Dendritic cell treated with granulocyte-macrophage colony-stimulating factor and Interleukin-4, amounts not matched to agents 40 ng/mL and 50 ng/mL, for 4 days (primary cell): ENCODE data around the gene CD200.
"Not testable (repeated sequence)": the region's sequence is repeated elsewhere in the genome, so short reads cannot be mapped to it uniquely, and the experiment has no call there.

Source experiments
- H3K27ac Mint-ChIP-seq: one replicate; pipeline ENCODE4 v1.8.0; 2022; ENCODE audit warnings: mild to moderate bottlenecking, mixed read lengths
- H3K27me3 Mint-ChIP-seq: one replicate; pipeline ENCODE4 v1.8.0; 2022; ENCODE audit warnings: mild to moderate bottlenecking, mixed read lengths
- H3K36me3 Mint-ChIP-seq: one replicate; pipeline ENCODE4 v1.8.0; 2022; ENCODE audit warnings: low read depth, mixed read lengths
- H3K4me1 Mint-ChIP-seq: one replicate; pipeline ENCODE4 v1.8.0; 2022; ENCODE audit warnings: low read depth, mixed read lengths
- H3K4me3 Mint-ChIP-seq: one replicate; pipeline ENCODE4 v1.8.0; 2022; ENCODE audit warnings: mild to moderate bottlenecking, moderate library complexity, mixed read lengths
- H3K9me3 Mint-ChIP-seq: one replicate; pipeline ENCODE4 v1.8.0; 2022; ENCODE audit warnings: mixed read lengths
- intact Hi-C: fragments of 100-400 bp; cut with micrococcal nuclease; formaldehyde crosslinking; loops from one replicate; pipeline ENCODE4 v1.15.0; 2022

CD200 gene

DNA sequence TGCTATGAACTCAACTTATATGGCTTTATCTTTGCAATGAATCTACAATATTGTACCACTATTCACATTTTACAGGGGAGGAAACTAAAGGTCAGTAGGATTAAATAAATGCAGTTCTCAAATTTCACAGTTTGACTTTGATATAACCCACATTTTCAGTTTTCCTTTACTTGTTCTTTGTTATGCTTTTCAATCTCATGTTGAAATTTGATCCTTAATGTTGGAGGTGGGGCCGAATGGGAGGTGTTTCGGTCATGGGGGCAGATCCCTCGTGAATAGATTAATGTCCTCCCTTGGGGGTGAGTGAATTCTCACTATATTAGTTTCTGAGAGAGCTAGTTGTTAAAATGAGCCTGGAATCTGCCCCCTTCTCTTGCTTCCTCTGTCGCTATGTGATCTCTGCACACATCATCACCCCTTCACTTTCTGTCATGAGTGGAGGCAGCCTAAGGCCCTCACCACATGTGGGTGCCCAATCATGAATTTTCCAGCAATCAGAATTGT lies 44.7 kb downstream of the CD200 start:
- intact Hi-C loops, result no loop called here
- peak overlapping the region; percentile 88 for H3K27ac Mint-ChIP-seq
- H3K4me1 Mint-ChIP-seq, result peaks cover 88% of the 10 kb centered on the region

DNA sequence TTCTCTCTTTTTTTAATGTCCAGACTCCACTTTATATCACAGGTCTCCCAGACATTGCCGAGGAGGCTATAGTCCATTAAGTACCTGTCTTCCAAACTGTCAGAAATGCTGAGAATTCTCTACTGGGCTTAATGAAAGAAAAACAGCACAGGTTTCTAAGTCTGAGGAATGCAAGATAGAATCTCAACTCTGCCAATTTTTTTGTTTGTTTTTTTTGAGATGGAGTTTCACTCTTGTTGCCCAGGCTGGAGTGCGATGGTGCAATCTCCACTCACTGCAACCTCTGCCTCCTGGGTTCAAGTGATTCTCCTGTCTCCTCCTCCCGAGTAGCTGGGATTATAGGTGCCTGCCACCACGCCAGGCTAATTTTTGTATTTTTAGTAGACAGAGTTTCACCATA lies 45.4 kb downstream of the CD200 start:
- intact Hi-C loops, H3K27me3 Mint-ChIP-seq, H3K36me3 Mint-ChIP-seq, H3K4me3 Mint-ChIP-seq: not testable (repeated sequence)
- H3K4me1 Mint-ChIP-seq, result peaks cover 93% of the 10 kb centered on the region
- peak overlapping the region; percentile 88 for H3K27ac Mint-ChIP-seq
- peaks cover 10% of the 10 kb centered on the region for H3K9me3 Mint-ChIP-seq

More for the DNA sequence above, 44.7 kb downstream of the CD200 start:
- H3K9me3 Mint-ChIP-seq, result peaks cover 7% of the 10 kb centered on the region
- H3K36me3 Mint-ChIP-seq, result peaks cover 5% of the 10 kb centered on the region
- no peaks in the 10 kb centered on the region for H3K27me3 Mint-ChIP-seq
- no peak overlapping the region for H3K4me3 Mint-ChIP-seq

DNA sequence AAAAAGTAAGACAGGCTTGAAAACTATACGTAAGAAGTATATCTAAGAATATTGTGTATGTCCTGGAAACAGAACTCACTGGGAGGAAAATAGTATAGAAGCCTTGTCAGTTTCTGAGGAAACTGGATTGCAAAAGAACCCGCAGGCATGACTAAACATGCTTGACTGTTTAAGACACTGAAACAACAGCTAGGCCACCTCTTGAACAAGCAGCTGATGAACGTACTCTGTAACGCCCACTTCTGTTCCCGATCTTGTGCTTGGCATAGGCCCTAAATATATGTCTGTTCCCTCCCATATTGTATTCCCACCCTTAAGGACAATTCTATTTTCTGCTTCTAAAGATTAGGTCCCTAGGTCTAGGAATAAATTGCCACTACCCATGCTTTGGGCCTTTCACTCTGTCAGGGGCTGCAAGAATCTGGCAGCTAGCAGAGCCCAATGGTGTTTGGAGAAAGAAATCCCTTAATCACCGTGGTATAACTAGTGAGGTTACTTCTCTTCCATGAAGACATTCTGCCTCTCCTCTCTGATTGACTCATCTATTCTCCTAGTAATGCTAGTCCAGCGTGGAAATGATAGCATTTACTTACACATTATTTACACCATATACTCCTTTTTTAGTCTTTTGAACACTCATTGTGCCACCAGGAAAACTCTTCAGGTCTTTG lies 46.2 kb downstream of the CD200 start:
- intact Hi-C loops, result no loop called here
- peak overlapping the region; percentile 88 for H3K27ac Mint-ChIP-seq
- peaks cover 10% of the 10 kb centered on the region for H3K9me3 Mint-ChIP-seq
- H3K27me3 Mint-ChIP-seq, result no peaks in the 10 kb centered on the region
- H3K4me3 Mint-ChIP-seq, result no peak overlapping the region
- peaks cover 5% of the 10 kb centered on the region for H3K36me3 Mint-ChIP-seq
- H3K4me1 Mint-ChIP-seq, result peaks cover 94% of the 10 kb centered on the region

DNA sequence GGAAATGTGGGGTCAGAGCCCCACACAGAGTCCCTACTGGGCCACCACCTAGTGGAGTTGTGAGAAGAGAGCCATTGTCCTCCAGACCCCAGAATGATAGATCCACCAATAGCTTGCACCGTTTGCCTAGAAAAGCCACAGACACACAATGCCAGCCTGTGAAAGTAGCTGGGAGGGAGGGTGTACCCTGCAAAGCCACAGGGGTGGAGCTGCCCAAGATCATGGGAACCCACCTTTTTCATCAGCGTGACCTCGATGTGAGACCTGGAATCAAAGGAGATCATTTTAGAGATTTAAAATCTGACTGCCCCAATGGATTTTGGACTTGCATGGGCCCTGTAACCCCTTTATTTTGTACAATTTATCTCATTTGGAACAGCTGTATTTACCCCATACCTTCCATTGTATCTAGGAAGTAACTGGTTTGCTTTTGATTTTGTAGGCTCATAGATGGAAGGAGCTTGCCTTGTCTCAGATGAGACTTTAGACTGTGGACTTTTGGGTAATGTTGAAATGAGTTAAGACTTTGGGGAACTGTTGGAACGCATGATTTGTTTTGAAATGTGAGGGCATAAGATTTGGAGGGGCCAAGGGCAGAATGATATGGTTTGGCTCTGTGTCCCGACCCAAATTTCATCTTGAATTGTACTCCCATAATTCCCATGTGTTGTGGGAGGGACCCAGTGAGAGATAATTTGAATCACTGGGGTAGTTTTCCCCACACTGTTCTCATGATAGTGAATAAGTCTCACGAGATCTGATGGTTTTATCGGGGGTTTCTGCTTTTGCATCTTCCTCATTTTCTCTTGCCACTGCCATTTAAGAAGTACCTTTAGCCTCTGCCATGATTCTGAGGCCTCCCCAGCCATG lies 49.0 kb downstream of the CD200 start:
- intact Hi-C loops, result no loop called here
- H3K27ac Mint-ChIP-seq, result peak overlapping the region; percentile 81
- H3K36me3 Mint-ChIP-seq, result peaks cover 5% of the 10 kb centered on the region
- H3K4me1 Mint-ChIP-seq, result peaks cover 84% of the 10 kb centered on the region
- no peaks in the 10 kb centered on the region for H3K27me3 Mint-ChIP-seq
- peak overlapping the region; percentile 4 for H3K4me3 Mint-ChIP-seq
- peaks cover 10% of the 10 kb centered on the region for H3K9me3 Mint-ChIP-seq

DNA sequence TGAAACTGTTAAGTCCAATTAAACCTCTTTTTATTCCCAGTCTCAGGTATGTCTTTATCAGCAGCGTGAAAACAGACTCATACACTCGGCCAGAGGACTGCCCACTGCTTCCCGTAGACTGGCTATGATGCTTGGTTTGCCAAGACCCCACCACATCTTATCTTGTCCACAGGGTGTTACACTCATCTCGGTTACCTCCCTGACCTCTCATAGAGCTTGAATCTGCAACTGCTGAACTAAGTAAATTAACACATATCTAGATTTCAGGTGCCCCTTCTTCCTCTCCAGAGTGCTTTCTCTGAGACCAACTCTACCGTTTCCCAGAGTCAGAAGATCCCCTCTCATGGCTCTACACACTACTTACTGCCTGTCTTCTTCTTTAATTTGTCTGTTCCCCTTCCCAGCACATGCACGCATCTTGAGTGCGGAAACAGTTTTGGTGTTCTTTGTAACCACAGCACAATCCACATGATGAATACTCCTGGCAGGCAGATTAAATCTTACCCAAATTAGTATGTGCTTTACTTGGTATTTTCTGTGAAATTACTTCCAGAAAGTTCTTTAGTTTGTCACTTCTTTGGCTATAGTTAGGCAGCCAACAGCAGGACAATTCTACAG lies 49.7 kb downstream of the CD200 start:
- peaks cover 10% of the 10 kb centered on the region for H3K9me3 Mint-ChIP-seq
- H3K27ac Mint-ChIP-seq, result peak overlapping the region; percentile 81
- no peaks in the 10 kb centered on the region for H3K27me3 Mint-ChIP-seq
- H3K4me3 Mint-ChIP-seq, result peak overlapping the region; percentile 4
- H3K36me3 Mint-ChIP-seq, result peaks cover 5% of the 10 kb centered on the region
- intact Hi-C loops, result no loop called here
- peaks cover 77% of the 10 kb centered on the region for H3K4me1 Mint-ChIP-seq

DNA sequence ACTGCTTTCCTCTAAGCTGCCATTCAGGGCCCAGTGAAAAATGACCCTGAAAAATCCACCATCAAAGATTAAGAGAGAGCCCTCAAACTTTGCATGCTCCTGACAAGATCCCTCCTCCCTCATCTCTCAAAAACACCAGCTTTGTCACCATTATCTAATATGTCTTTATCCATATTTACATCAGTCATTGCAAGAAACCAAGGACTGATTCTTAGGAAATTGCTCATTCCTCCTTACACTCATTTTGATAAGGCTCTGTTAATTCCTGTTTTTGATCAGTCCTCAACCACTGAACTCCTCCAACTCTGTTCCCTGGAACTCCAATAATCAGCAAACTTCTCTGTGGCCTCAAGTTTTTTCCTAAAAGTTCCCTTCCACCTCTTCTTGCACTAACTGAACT lies 51.8 kb downstream of the CD200 start:
- H3K4me1 Mint-ChIP-seq, result peaks cover 71% of the 10 kb centered on the region
- H3K27ac Mint-ChIP-seq, result peak overlapping the region; percentile 81
- H3K4me3 Mint-ChIP-seq, result no peak overlapping the region

DNA sequence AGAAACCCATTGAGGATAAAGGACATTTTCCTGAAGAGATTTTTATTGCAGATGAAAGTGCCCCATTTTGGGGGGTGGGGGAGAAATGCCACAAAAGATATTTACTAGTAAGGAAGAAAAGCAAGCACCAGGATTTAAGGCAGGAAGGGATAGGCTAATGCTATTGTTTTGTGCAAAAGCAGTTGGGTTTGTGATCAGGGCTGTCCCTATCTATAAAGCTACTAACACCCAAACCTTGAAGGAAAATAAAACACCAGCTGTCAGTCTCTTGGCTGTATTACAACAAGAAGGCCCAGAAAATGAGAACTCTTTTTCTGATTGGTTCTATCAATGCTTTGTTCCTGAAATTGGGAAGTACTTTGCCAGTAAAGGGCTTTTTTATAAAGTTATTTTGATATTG lies 56.0 kb downstream of the CD200 start:
- Mint-ChIP-seq H3K4me1 (peaks cover 51% of the 10 kb centered on the region), H3K36me3 (no peaks in the 10 kb centered on the region), H3K27ac (no peak overlapping the region), H3K9me3 (peaks cover 9% of the 10 kb centered on the region), H3K4me3 (no peak overlapping the region), H3K27me3 (no peaks in the 10 kb centered on the region)
- intact Hi-C loops, result no loop called here

More for the DNA sequence above, 51.8 kb downstream of the CD200 start:
- intact Hi-C loops, result no loop called here
- Mint-ChIP-seq H3K27me3 (no peaks in the 10 kb centered on the region), H3K36me3 (peaks cover 5% of the 10 kb centered on the region), H3K9me3 (peaks cover 10% of the 10 kb centered on the region)

DNA sequence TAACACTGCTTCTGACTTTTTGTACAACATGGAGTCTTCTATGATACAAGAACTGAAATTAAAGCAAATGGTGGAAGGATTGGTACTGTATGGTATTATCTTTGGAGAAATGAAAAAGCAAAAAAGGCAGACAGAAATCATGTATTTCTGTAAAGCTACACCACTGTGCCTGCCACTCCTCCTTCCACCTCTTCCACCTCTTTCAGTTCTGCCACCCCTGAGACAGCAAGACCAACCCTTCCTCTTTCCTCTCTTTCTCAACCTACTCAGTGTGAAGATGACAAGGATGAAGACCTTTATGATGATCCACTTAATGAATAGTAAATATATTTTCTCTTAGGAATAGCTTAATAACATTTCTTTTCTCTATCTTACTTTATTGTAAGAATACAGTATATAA lies 57.0 kb downstream of the CD200 start:
- Mint-ChIP-seq H3K4me1 (peaks cover 50% of the 10 kb centered on the region), H3K27me3 (no peaks in the 10 kb centered on the region), H3K36me3 (no peaks in the 10 kb centered on the region), H3K9me3 (peaks cover 9% of the 10 kb centered on the region), H3K27ac (peak overlapping the region; percentile 33), H3K4me3 (no peak overlapping the region)
- intact Hi-C loops, result no loop called here

DNA sequence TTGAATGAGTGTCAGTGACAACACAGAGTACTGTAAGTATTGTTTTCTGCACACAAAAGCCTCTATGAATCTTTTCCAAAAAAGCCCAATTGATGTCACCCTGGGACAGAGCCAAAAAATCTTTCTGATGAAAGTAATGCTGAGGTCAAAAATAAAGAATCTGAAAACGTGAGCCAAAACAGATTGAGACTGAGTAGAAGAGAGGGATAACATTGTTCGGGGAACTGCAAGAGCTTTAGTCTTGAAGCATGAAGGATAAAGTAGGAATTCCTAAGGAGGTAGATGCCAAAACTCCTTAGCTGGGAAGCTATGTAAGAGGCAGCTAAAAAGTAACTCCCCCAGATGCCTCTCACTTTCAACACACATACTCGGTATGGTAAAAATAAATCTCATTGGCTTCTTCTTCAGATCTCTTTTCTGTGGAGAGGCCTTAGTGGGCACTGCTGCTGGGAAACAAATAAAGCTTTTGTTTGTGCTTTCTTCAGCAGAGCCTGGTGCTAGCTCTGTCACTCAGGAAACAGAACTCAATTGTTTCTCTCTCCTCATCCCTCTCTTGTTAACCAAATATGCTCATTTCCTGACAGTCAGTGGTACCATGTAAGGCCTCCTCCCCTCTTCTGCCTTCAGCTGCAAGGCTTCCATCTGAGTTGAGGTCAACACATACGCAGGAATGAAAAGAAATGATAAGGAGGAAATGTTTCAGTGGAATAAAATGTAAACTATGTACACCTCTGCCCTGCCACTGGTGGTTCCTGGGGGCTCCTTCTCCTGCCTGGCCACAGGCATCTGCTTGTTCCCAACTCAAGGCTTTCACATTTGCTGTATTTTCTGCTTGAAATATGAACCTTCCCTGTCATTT lies 58.1 kb downstream of the CD200 start:
- Mint-ChIP-seq H3K9me3 (peaks cover 9% of the 10 kb centered on the region), H3K4me1 (peaks cover 48% of the 10 kb centered on the region), H3K4me3 (no peak overlapping the region), H3K36me3 (no peaks in the 10 kb centered on the region), H3K27ac (peak overlapping the region; percentile 67), H3K27me3 (no peaks in the 10 kb centered on the region)
- intact Hi-C loops, result no loop called here

DNA sequence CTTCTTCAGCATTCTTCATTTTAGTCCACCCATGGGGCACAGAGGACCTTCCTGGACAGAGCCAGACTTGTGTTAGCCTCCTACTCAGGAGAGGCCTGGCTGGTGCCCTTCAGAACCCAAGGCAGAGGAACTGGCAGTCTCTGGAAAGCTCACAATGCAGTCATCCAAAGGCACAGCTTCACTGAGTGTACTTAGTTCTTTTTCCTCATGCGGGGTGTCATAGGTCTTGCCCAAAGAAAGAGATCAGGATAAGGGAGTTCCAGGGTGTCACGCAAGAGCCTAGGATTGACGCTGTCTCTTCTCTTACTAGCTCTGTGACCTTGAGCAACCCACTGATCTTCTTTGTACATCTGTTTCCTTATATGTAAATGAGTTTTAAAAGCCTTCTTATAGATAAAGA lies 58.7 kb downstream of the CD200 start:
- Mint-ChIP-seq H3K9me3 (peaks cover 9% of the 10 kb centered on the region), H3K4me1 (peaks cover 48% of the 10 kb centered on the region), H3K36me3 (no peaks in the 10 kb centered on the region), H3K27ac (peak overlapping the region; percentile 67), H3K27me3 (no peaks in the 10 kb centered on the region), H3K4me3 (no peak overlapping the region)
- intact Hi-C loops, result no loop called here

DNA sequence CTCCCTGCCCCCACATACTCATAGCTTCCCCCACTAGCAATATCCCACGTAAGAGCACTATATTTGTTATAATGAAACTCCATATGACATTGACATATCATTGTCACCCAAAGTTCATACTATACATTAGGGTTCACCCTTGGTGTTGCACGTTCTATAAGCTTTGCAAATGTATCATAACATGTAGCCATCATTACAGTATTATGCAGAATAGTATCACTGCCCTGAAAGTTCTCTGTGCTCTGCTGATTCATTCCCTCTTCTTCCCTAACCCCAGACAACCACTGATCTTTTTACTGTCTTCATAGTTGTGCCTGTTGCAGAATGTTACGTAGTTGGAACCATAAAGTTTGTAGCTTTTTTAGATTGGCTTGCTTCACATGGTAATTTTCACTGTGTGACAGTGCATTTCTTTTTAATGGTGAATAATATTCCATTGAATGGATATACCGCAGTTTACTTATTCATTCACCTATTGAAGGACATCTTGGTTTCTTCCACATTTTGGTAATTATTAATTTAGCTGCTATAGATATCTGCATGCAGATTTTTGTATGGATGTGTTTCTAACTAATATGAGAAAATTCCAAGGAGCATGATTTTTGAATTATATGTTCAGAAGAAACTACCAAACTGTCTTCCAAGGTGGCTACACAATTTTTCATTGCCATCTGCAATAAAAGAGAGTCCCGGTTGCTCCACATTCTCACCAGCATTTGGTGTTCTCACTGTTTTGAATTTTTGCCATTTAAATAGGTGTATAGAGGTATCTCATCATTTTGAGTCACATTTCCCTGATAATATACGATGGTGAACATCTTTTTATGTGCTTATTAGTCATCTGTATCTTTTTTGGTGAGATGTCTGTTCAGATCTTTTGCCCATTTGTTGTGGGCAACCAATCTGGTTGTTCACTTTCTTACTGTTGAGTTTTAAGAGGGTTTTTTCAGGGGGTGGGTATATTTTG lies 59.7 kb downstream of the CD200 start:
- Mint-ChIP-seq H3K4me3 (no peak overlapping the region), H3K36me3 (no peaks in the 10 kb centered on the region), H3K27ac (no peak overlapping the region), H3K4me1 (peaks cover 51% of the 10 kb centered on the region), H3K9me3 (peaks cover 9% of the 10 kb centered on the region), H3K27me3 (no peaks in the 10 kb centered on the region)
- intact Hi-C loops, result no loop called here

DNA sequence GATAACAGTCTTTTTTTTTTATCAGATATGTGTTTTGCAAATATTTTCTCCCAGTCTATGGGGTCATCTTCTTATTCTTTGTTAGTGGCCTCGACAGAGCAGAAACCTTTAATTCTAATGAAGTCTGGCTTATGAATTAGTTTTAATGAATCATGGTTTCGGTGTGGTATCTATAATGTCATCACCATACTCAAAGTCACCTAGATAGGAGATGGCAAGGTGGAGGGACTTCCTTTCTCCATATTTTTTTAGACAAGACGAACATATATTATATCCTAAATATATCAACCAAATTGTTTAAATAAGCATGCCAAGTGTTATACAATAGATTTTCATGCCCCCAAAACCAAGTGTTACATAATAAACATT lies 60.4 kb downstream of the CD200 start:
- Mint-ChIP-seq H3K4me3 (no peak overlapping the region), H3K27ac (no peak overlapping the region), H3K9me3 (peaks cover 9% of the 10 kb centered on the region), H3K4me1 (peaks cover 52% of the 10 kb centered on the region), H3K27me3 (no peaks in the 10 kb centered on the region), H3K36me3 (no peaks in the 10 kb centered on the region)
- intact Hi-C loops, result no loop called here
